ENCODE data around the gene PC.

DNA sequence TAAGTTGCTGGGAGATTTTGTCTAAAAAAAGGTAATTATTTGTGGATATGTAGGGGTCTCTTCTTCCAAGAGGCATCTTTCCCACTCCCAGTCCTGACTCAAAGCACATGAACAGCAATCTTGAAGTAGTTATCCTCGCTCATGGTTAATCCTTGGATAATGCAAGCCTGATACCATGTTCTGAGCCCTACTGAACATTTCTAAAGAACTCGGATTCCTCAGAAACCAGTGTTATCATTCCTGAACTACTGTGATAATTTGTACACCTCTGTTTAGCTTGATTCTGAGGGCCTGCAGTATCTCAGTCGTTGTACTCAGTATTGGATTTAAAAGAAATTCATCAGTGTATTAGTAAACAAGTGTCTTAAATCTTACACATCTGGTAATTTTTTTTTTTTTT lies 137.3 kb downstream of the PC start:
- TF ChIP-seq, protein P1, sequence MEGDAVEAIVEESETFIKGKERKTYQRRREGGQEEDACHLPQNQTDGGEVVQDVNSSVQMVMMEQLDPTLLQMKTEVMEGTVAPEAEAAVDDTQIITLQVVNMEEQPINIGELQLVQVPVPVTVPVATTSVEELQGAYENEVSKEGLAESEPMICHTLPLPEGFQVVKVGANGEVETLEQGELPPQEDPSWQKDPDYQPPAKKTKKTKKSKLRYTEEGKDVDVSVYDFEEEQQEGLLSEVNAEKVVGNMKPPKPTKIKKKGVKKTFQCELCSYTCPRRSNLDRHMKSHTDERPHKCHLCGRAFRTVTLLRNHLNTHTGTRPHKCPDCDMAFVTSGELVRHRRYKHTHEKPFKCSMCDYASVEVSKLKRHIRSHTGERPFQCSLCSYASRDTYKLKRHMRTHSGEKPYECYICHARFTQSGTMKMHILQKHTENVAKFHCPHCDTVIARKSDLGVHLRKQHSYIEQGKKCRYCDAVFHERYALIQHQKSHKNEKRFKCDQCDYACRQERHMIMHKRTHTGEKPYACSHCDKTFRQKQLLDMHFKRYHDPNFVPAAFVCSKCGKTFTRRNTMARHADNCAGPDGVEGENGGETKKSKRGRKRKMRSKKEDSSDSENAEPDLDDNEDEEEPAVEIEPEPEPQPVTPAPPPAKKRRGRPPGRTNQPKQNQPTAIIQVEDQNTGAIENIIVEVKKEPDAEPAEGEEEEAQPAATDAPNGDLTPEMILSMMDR (IDR thresholded peaks at IDR 0.05): no peak
- TF ChIP-seq POLR2A (IDR thresholded peaks at IDR 0.05): no peak

Data from lower leg skin (tissue), 3 donors.